GM18867 (cell line): Measurements from ENCODE around the gene ARRDC1.
"Not testable (repeated sequence)": the region's sequence is repeated elsewhere in the genome, so short reads cannot be mapped to it uniquely, and the experiment has no call there.

Experiments used
- ATAC-seq: cut with Tn5 transposase; IDR thresholded peaks from one replicate; pipeline ENCODE4 v1.9.1; 2021; ENCODE audit warnings: mild to moderate bottlenecking, moderate library complexity; ENCODE audit not compliant: unreplicated experiment

Gene ARRDC1

DNA sequence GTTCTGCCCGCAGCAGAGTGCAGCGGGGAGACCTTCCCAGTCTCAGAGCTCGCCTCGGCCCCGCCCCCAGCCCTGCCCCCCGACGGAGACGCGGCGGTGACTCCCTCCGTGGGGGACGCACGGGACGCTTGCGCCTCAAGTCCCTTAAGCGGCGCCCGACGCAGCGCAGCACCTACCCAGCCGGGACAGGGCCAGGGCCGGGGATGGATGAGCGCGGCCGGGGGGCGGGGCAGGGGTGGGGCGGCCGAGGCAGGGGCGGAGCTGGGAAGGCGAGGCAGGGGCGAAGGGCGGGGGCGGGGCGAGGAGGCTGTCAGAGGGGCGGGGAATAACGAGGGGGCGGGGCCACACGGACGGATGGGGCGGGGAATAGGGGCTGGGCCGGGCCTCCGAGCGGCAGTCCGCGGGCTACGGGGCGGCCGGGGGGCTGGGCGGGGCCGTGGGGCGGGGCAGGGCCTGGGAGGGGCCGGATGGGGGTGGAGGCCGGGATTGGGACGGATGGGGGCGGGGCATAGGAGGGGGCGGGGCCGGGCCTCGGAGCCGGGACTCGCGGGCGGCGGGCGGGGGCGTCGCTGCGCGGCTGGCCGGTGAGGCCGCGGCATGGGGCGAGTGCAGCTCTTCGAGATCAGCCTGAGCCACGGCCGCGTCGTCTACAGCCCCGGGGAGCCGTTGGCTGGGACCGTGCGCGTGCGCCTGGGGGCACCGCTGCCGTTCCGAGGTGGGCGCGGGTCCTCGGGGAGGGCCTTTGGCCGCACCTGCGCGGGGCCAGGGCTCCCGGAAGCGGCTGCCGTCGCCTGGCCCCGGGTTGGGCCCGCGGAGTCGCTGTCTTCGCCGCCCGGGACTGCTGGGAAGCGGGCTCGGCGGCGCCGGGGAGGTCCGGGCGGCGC is at the start of gene ARRDC1:
TSS of gene ARRDC1 (plus strand) at position 566 of the 884 bp plus-strand sequence. CDS start at position 598, 32 bp downstream.
- peak; percentile 78 for ATAC-seq

DNA sequence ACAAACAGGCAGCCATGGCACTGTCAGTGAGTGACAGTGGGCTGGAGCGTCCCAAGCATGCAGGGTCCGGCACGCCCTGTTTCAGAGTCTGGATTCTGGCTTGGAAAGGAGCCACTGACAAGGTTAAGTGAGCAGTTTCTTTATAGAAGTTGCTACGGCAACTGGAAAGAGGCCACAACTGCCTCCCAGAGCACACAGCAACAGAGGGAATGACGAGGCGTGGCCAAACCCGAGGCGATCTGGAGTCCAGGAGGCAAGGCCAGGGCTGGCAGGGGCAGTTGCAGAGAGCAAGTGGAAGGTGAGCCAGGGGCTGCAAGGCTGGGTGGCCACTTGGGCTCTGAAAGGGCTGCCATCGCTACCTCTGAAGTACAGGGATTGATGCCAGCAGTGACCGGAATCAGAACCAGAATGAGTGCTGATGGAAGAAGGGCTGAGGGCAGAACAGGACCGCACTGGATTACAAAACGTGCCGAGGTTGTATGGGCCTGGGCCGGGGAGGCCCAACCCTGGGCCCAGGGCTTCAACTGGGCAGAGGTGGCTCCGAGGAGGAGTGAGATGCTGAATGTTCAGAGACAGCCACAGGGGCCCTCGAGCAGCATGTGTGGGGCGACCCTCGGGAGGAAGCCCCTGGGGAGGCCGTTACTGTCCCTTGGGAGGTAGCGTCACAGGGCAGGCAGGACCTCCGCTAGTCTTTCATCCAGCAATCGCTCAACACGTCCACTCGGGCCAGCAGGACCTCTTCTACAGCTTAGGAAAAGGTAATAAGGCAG is 49.2 kb upstream of the ARRDC1 start:
- no peak for ATAC-seq

DNA sequence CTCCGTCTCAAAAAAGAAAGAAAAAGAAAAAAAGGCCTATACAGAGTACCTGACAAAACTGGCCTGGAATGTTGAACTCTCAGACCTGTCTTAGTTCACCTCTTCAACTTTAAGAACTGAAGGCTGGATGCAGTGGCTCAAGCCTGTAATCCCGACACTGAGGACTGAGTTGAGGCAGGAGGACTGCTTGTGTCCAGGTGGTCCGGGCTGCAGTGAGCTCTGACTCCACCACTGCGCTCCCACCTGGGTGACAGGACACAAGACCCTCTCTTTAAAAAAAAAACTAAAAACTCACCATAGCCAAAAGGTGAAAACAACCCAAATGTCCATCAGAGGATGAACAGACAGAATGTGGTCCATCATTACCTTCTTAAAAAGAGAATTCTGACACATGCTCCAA is 47.4 kb upstream of the ARRDC1 start:
- ATAC-seq, result no peak

DNA sequence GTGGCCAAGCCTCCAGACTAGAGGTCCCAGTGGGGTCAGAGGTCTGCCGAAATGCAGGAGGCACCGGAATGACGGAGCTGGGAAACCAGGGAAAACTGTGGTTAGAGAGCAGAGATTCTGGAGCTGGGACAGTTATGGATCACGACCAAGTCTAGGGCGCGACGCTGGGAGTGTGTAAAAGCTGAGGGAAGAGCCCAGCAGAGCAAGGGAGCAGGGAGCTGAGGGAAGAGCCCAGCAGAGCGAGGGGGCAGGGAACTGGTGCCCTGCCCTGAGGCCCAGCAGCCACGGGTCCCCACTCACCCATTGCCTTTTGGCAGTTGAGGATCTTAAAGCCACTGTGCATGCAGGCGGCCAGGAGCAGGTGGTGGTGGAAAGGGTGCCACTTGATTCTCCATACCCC is 41.4 kb upstream of the ARRDC1 start:
- ATAC-seq, result no peak

DNA sequence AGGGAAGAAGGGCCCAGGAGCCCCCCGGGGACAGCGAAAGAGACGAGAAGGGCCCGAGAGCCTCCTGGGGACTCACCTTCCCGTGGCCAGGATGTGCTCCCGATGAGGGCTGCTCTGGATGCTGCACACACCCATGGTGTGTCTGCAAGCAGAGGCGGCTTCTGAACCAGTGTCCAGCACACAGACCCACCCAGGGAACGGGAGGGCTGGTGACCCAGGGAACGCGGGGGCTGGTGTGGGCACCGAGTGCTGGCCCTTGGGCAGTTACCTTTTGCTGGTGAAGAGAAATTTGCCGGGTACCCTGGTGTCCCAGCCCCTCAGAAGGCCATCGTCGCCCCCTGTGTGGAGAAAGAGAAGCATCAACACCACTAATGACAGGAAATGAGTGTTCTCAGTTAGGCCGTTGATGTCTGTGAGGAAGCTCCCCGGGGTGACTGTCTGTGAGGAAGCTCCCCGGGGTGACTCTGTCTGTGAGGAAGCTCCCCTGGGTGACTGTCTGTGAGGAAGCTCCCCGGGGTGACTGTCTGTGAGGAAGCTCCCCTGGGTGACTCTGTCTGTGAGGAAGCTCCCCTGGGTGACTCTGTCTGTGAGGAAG is 40.6 kb upstream of the ARRDC1 start:
- no peak for ATAC-seq

DNA sequence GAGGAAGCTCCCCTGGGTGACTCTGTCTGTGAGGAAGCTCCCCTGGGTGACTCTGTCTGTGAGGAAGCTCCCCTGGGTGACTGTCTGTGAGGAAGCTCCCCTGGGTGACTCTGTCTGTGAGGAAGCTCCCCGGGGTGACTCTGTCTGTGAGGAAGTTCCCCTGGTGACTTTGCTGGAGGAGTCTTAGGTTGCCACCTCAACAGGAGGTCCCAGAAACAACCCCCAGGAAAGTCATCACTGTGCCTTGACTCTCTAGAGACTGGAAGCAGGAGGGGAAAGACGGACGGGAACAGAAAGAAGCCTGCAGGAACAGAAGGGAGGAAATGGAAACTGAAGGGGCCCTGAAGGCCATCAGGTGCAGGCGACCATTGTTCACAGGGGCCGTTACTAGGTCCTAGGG is 37.0 kb upstream of the ARRDC1 start:
- ATAC-seq, result not testable (repeated sequence)

DNA sequence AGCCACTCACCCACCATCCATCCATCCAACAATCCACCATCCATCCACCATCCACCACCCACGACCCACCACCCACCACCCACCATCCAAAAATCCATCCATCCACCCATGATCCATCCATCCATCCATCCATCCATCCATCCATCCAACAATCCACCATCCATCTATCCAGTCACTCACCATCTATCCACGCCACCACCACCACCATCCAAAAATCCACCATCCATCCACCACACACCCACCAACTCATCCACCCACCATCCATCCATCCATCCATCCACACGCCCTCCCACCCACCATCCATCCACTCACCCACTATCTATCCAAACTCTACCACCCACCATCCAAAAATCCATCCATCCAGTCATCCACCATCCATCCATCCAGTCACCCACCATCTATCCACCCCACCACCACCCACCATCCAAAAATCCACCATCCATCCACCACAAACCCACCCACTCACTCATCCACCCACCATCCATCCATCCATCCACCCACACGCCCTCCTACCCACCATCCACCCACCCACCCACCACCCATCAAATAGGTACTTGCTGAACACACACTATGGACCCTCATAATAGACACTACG is 35.8 kb upstream of the ARRDC1 start:
- ATAC-seq, result no peak

- no peak for ATAC-seq
Measured at GRCh38 chr9:137570566-137570965, 34.9 kb upstream of the ARRDC1 start.

GRCh38 chr9:137574192-137574591 is 31.3 kb upstream of the ARRDC1 start:
- no peak for ATAC-seq

DNA sequence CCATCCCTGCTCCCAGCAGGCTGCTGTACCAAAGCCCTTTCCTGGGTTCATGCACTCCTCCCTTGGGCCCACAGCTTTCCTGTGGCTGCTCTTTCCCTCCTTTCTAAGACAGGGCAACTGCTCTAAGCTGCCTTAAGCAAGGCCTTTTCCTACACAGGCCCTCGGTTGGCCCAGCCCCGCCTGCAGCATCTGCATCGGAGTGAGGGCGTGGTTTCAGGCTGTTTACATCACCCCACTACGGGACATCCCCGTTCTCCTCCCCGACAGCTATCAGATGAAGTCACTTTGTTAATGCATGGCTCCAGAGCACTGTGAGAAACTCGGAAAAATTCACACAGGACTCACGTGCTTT is 30.1 kb upstream of the ARRDC1 start:
- ATAC-seq, result no peak

DNA sequence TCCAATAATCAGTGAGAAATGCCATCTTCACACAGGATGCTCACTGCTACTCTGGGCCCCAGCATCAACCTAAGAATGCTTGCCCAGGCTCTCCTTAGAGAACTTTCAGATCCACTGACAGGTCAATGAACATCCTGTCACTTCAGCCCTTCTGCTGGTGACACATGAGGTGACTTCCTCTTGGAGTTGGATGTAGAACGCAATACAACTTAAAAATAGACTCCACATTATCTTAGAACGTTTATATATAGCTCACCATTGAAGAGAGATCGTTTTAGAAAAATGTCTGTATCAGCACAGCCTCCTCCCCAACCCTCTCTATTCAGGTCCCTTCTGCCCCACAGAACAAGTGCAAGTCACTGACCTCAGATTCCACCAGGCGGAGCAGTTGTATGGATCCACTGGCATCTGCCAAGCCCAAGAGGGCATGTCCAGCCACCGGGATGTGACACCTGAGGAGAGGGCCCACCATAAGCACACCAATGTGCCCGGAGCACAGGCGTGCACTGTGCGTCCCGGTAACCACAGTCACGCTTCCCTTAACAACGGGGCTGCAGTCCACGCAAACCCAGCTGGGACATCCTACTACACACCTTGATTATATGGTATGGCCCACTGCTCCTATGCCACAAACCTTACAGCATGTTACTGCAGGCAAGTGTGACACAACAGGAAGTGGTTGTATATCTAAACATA is 29.6 kb upstream of the ARRDC1 start:
- ATAC-seq, result no peak

DNA sequence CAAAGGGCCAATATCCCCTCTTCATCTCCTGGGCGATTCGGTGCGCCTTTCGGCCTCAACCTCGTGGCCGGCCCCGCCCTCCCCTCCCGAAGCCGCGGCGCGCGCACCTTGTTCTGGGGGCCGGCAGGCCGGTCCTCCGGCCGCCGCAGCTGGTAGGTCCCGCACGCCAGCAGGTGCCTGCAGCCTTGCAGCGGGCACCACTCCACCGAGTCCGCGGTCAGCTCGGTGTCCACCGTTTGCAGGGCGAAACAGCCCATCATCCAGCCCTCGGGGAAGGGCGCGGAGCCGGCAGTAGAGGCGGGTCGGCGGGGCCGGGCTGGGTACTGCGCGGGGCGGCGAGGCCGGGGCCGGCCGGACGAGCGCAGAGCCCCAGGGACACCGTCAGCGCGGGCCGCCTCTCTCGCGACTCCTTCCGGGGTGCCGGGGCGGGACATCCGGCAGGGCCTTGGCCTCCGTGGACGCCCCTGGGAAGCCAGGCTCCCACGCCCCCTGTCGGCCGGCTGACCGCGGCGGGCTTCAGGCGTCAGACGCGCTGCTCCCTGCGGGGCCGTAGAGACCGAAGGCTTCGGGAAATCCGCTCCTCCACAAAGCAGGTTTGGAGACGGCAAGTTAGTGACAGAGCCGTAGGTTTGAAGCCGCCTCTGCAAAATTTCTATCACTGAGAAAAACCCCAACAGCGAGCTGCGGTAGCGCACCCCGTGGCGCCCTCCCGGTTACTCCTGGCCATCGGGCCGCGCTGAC is 26.8 kb upstream of the ARRDC1 start, which contains the start of gene DPH7:
TSS of gene DPH7 (minus strand) at position 408 of the 741 bp plus-strand sequence. CDS start at position 260, 148 bp downstream.
- peak; percentile 91 for ATAC-seq

- ATAC-seq, result no peak
Measured at GRCh38 chr9:137579259-137579604, 26.3 kb upstream of the ARRDC1 start.

DNA sequence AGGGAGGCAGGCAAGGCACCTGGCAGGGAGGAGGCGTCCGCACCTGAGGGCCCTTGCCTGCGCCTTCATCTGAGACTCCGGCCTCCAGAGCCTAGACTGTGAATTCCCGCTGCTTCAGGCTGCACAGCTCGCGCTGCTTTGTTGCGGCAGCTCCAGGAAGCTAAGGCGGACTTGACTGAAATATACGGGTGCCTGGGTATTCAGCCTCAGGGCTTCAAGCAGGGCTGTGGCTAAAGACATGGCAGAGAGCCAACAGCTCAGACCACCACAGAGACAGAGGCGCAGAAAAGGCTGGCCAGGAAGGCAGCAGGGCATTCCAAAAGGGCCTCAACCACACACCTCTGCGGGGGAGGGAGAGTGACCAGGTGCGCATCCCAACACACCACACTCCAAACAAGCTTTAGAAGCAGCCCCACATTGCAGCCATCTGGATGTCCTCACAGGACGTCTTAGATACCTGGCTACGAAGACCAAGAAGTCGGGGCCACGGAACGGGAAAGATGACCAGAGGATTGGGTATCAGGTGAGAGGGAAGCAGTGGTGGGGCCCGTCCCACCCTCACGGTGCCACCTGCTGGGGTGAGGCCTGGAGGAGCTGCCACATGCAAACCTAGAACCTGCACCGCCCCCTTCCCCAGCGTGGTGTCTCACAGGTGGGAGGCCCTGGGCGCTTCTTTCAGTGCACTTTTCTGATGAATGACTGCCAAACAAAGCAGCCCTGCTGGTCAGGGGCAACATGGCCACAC is 25.1 kb upstream of the ARRDC1 start:
- ATAC-seq, result no peak

GRCh38 chr9:137580954-137581322 is 24.5 kb upstream of the ARRDC1 start:
- no peak for ATAC-seq

DNA sequence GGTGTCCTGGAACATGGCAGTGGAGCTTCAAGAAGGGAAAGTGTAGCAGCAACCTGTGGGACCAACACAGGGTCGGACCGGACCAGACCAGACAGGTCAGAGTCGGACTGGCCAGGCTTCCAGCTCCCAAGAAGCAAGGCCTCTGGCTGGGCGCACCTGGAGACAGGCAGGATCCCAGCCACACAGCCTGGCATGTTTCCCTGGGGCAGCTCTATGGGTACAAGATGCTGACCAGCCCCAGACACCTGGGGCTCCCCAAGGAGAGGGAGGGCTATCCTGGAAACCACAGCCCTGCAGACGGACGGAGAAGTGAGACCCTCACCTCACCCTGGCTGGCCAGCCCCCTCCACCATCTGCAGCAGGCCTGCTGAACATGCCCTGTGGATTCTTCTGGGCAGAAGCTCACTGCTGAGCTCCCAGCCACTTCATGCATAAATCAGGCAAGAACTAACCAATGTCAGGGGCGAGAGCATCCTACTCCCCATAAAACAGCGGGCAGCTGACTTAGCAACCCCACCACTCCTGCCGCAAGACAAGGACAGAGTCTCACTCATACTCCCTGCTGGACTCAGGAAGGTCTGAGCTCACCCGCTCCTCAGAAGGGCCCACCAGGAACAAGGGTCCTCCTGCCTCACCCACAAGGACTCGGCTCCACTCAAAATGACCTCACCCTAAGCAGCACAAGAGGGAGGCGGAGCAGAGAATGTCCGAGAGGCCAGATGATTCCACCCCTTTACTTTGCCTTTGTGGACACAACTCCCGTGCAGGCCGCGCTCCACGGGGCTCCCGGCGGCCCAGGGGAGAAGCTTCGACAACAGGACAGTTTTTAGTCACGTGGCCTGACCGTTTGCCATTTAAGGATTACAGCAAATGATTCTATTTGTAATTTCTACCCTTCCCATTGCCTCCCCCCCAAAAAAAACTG is 23.9 kb upstream of the ARRDC1 start:
- ATAC-seq, result no peak

DNA sequence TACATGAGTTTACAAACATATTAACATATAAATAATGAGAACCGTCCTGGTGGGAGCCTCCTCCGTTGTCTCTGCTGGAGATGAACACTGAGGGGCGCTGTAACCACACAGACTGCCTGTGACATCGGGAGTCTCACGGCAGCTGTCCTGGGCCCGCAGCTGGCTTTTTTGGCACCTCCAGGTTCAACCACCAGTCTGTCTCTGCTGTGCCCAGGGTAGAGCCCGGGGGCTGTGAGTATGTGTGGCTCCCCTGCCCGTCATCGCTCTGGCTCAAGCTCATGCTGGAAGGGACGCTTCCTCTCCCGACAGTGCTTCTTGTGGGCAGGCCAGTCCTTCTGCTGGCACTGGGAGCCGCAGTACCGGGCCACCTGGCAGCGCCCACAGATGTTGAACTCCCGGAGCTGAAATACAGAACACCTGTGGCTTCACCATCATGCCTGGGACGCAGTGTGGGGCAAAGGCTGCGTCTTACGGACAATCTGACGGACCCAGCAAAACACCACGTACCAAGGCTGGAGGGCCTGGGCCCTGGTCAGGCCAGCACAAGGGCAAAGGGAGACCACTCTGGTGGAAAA is 23.1 kb upstream of the ARRDC1 start:
- no peak for ATAC-seq

DNA sequence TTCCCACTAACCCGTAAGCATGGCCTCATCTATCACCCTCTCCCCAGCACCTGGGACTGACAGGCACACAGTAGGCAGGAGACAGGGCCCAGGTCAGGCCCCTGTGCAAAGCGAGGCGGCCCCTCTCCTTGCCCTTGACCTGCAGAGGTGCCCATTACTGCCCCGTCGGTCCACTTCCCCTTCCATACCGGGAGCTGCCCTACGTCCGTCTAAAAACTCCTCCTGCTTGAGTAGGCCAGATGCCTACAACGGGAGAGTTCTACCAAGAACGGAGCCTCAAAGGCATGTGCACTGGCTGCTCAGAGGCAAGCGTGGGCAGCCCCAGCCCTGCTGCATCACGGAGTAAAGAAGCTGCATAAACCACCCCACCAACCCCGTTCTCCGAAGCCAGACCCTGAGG is 22.1 kb upstream of the ARRDC1 start:
- no peak for ATAC-seq
